ENCODE results near the gene NEUROD4.

DNA sequence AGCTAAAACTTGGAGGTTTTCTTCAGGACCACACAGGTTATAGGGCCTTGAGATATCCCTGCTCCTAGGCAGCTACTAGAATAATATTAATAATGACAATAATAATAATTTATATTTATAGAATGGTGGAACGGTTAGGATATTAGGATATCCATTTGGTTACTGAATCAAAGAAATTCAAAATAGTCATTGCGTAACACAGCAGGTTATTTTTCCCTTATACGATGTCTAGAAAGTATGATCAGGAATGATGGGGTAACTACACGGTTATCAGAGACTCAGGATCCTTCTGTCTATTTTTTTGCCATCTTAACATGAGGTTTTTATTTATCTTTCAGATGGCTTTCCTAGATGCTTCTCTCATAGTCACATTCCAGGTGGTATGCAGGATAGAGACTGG, 39.0 kb downstream of the NEUROD4 start:
- TF ChIP-seq, protein P1, sequence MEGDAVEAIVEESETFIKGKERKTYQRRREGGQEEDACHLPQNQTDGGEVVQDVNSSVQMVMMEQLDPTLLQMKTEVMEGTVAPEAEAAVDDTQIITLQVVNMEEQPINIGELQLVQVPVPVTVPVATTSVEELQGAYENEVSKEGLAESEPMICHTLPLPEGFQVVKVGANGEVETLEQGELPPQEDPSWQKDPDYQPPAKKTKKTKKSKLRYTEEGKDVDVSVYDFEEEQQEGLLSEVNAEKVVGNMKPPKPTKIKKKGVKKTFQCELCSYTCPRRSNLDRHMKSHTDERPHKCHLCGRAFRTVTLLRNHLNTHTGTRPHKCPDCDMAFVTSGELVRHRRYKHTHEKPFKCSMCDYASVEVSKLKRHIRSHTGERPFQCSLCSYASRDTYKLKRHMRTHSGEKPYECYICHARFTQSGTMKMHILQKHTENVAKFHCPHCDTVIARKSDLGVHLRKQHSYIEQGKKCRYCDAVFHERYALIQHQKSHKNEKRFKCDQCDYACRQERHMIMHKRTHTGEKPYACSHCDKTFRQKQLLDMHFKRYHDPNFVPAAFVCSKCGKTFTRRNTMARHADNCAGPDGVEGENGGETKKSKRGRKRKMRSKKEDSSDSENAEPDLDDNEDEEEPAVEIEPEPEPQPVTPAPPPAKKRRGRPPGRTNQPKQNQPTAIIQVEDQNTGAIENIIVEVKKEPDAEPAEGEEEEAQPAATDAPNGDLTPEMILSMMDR (IDR thresholded peaks at IDR 0.05), result no peak
- no peak for TF ChIP-seq POLR2A (IDR thresholded peaks at IDR 0.05)

All from adrenal gland (tissue), 5 donors.